NCI-H187 treated with DMSO at 0.1 percent for 48 hours (cell line): ENCODE data around the gene ZDHHC18.
"Not testable (repeated sequence)": the region's sequence is repeated elsewhere in the genome, so short reads cannot be mapped to it uniquely, and the experiment has no call there.

Experiments used
- DNase-seq: peaks from one replicate; lab custom pipeline; 2025; lab: John Stamatoyannopoulos, UW

ZDHHC18 gene

GRCh38 chr1:26832249-26832960 lies 5.9 kb downstream of the ZDHHC18 start:
- DNase-seq = no peak

GRCh38 chr1:26833432-26834405 lies 7.2 kb downstream of the ZDHHC18 start:
- no peak for DNase-seq

GRCh38 chr1:26837665-26838064 lies 11.2 kb downstream of the ZDHHC18 start:
- not testable (repeated sequence) for DNase-seq

- DNase-seq = no peak
Measured at GRCh38 chr1:26838474-26839338, 12.2 kb downstream of the ZDHHC18 start.

GRCh38 chr1:26839339-26839722 lies 12.8 kb downstream of the ZDHHC18 start:
- no peak for DNase-seq

- no peak for DNase-seq
Measured at GRCh38 chr1:26839779-26840178, 13.3 kb downstream of the ZDHHC18 start.

GRCh38 chr1:26844424-26845196 lies 18.1 kb downstream of the ZDHHC18 start:
- no peak for DNase-seq

GRCh38 chr1:26847826-26848225 lies 21.3 kb downstream of the ZDHHC18 start:
- DNase-seq = not testable (repeated sequence)

- DNase-seq = no peak
Measured at GRCh38 chr1:26848499-26848898, 22.0 kb downstream of the ZDHHC18 start.

GRCh38 chr1:26848941-26849774 lies 22.7 kb downstream of the ZDHHC18 start:
- DNase-seq = no peak

- DNase-seq = no peak
Measured at GRCh38 chr1:26851106-26851684, 24.7 kb downstream of the ZDHHC18 start.

- no peak for DNase-seq
Measured at GRCh38 chr1:26852701-26853100, 26.2 kb downstream of the ZDHHC18 start.

- no peak for DNase-seq
Measured at GRCh38 chr1:26853156-26853555, 26.7 kb downstream of the ZDHHC18 start.

- no peak for DNase-seq
Measured at GRCh38 chr1:26853600-26853999, 27.1 kb downstream of the ZDHHC18 start.

- DNase-seq = no peak
Measured at GRCh38 chr1:26854906-26855305, 28.4 kb downstream of the ZDHHC18 start.

GRCh38 chr1:26855636-26856035 lies 29.1 kb downstream of the ZDHHC18 start:
- no peak for DNase-seq

GRCh38 chr1:26856181-26856580 lies 29.7 kb downstream of the ZDHHC18 start:
- no peak for DNase-seq

GRCh38 chr1:26856604-26857469 lies 30.3 kb downstream of the ZDHHC18 start:
- DNase-seq = no peak

GRCh38 chr1:26857473-26858060 lies 31.1 kb downstream of the ZDHHC18 start:
- no peak for DNase-seq
